Measurements from ENCODE around the gene GSK3B. TPM values are rescaled to one million over a fixed set of nuclear protein-coding genes. Genes with fewer than 3 reads are reported as not detected.

Gene GSK3B
- 28.5 and 80.7 TPM in 2 replicates for total RNA-seq

DNA sequence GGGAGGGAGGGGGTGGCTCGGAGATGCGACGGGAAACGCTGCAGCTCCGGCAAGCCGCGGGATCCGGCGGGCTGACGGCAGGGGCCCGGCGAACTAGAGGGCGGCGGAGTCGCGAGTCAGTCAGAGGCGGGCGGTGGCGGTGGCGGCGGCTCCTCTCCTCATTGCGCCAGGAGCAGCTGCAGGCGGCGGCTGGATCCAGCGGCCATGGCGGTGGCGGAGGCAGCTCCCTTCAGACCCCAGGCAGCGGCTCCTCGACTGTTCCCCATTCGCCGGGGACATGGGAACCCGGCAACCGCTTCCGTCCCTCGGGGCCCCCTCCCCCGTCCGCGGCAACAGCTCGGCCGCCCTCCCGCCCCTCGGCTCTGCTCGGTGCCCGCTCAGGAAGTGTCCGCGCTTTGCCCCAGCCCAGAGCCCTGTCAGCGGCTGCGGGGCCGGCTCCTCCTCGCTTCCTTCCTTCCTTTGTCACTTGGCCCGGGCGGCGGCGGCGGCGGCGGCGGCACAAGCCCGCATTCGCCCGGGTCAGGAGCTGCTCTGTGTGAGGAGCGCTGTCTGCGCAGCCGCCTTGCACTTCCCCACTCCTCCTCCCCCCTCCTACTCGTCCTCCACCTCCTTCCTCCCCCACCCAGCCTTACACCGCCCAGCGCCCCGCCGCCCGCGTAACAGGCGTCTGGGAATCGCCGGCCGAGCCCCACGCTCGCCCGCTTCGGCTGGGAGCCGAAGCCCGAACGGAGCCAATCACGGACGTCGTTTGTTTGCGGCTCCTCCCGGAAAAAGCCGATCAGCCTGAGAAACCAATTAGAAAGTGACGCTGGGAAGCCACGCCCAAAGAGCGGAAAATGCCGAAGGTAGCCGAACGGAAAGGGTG is at the start of gene GSK3B:
Gene GSK3B (minus strand): TSS at position 537 of the 865 bp plus-strand sequence. CDS start 1,013 bp downstream, outside the sequence.

GRCh38 chr3:119781330-119782198 is 312.7 kb downstream of the GSK3B start, which contains the start of gene NR1I2:
NR1I2 (plus strand) TSS chr3:119782101.

Other genes starting within 250 kb of the GSK3B start
- 0.06 TPM in 1 of 2 replicates, not detected in the other for gene GPR156, start 190.8 kb upstream of the GSK3B start, total RNA-seq